A549 (cell line): ENCODE results near the gene ARHGEF16. TPM values are rescaled to one million over a fixed set of nuclear protein-coding genes. Genes with fewer than 3 reads are reported as not detected.

ENCODE experiments used
- ATAC-seq, 2 experiments: fragments of 200-7000 bp in 1 of 2; fragments of >200 bp in 1 of 2; cut with Nextera tagmentation in 1 of 2; cut with Tn5 transposase in 1 of 2; 3 replicates each; pipeline versions ENCODE4 v1.8.0 to v1.9.1; 2018 to 2020; ENCODE audit warnings: mild to moderate bottlenecking in 1 of 2, moderate library complexity in 1 of 2
- CTCF ChIA-PET: fragments of 300-600 bp; sonication (Branson Sonifier 250); formaldehyde crosslinking; extraction: SDS; loops from one replicate; lab custom pipeline; 2021; ENCODE audit warnings: antibody characterized with exemption, inconsistent platforms; lab: Yijun Ruan, JAX
- POLR2A ChIA-PET: fragments of 350-600 bp; formaldehyde crosslinking; extraction: SDS; loops from one replicate; lab custom pipeline; 2021; ENCODE audit warnings: antibody characterized with exemption, inconsistent platforms; lab: Yijun Ruan, JAX
- DNase-seq, 2 experiments: peaks; one replicate each; pipeline versions ENCODE4 v3.0.0 to v3.0.0-alpha.2; 2011 to 2016; ENCODE audit warnings: low read depth in 1 of 2, low spot score in 1 of 2
- FAIRE-seq: peaks from 2 replicates; lab custom pipeline; 2011; peaks lifted over from hg19 to GRCh38; lab: Jason Lieb, UNC
- H3K27ac ChIP-seq, 2 experiments: fragments of >200 bp; sonication (Bioruptor Twin); formaldehyde crosslinking; 3 replicates each; pipeline ENCODE4 v1.5.1; 2016 to 2017
- H3K4me1 ChIP-seq: fragments of >200 bp; sonication (Bioruptor Twin); formaldehyde crosslinking; 3 replicates; pipeline ENCODE4 v1.6.1; 2016
- H3K4me2 ChIP-seq: fragments of >200 bp; sonication (Bioruptor Twin); formaldehyde crosslinking; 3 replicates; pipeline ENCODE4 v1.6.1; 2016
- H3K4me3 ChIP-seq: fragments of >200 bp; sonication (Bioruptor Twin); formaldehyde crosslinking; 3 replicates; pipeline ENCODE4 v1.5.1; 2016
- H3K9me3 ChIP-seq: fragments of >200 bp; sonication (Bioruptor Twin); formaldehyde crosslinking; 3 replicates; pipeline ENCODE4 v1.6.1; 2016
- ATOH8 ChIP-seq: fragments of 250-450 bp; sonication (Bioruptor Pico); IDR thresholded peaks from 2 replicates; pipeline ENCODE4 v1.5.0; 2020; ENCODE audit warnings: low read depth, mild to moderate bottlenecking, moderate library complexity
- BCL3 ChIP-seq: fragments of >200 bp; sonication (Bioruptor Twin); formaldehyde crosslinking; IDR thresholded peaks from 3 replicates; pipeline ENCODE4 v1.6.1; 2016
- CBX2 ChIP-seq: fragments of 200-600 bp; sonication (generic); IDR thresholded peaks from 2 replicates; pipeline ENCODE4 v1.6.1; 2016; ENCODE audit warnings: low read depth, mild to moderate bottlenecking, borderline replicate concordance
- CBX8 ChIP-seq: fragments of 200-600 bp; sonication (generic); IDR thresholded peaks from 2 replicates; pipeline ENCODE4 v1.6.1; 2016
- CHD2 ChIP-seq: fragments of 150-350 bp; IDR thresholded peaks from 2 replicates; pipeline ENCODE4 v1.6.1; 2014; ENCODE audit warnings: low read length; ENCODE audit not compliant: partially characterized antibody
- CHD4 ChIP-seq: fragments of 200-600 bp; sonication (generic); IDR thresholded peaks from 2 replicates; pipeline ENCODE4 v1.6.1; 2016; ENCODE audit warnings: antibody characterized with exemption, mild to moderate bottlenecking, borderline replicate concordance
- CTCF ChIP-seq: fragments of >200 bp; sonication (Bioruptor Twin); formaldehyde crosslinking; IDR thresholded peaks from 3 replicates; pipeline ENCODE4 v1.5.1; 2016
- E2F6 ChIP-seq: IDR thresholded peaks from 2 replicates; pipeline ENCODE4 v1.6.1; 2012; ENCODE audit warnings: low read depth, borderline replicate concordance
- EP300 ChIP-seq, 2 experiments: fragments of >200 bp; sonication (Bioruptor Twin); formaldehyde crosslinking; IDR thresholded peaks; 2 replicates in 1 of 2; 3 replicates in 1 of 2; pipeline ENCODE4 v1.6.1; 2016 to 2017
- HDAC2 ChIP-seq: fragments of 200-600 bp; sonication (generic); IDR thresholded peaks from 2 replicates; pipeline ENCODE4 v1.6.1; 2016
- HOXA7 ChIP-seq: fragments of 250-450 bp; sonication (Bioruptor Pico); IDR thresholded peaks from 2 replicates; pipeline ENCODE4 v1.5.0; 2020; ENCODE audit warnings: mild to moderate bottlenecking, moderate library complexity
- JUN ChIP-seq, 2 experiments: fragments of >200 bp; sonication (Bioruptor Twin); formaldehyde crosslinking; IDR thresholded peaks; 2 replicates in 1 of 2; 3 replicates in 1 of 2; pipeline ENCODE4 v1.6.1; 2016 to 2017
- NPAS2 ChIP-seq: fragments of 250-450 bp; sonication (Bioruptor Pico); IDR thresholded peaks from 2 replicates; pipeline ENCODE4 v1.8.0; 2022; ENCODE audit warnings: mild to moderate bottlenecking, moderate library complexity, borderline replicate concordance
- PHF8 ChIP-seq: fragments of 200-600 bp; sonication (generic); IDR thresholded peaks from 2 replicates; pipeline ENCODE4 v1.6.1; 2016; ENCODE audit warnings: low read depth, mild to moderate bottlenecking, antibody characterized with exemption, moderate library complexity, borderline replicate concordance
- POLR2A ChIP-seq: IDR thresholded peaks from 2 replicates; pipeline ENCODE4 v1.6.1; 2012; ENCODE audit warnings: mild to moderate bottlenecking, low read length
- RAD21 ChIP-seq, 2 experiments: fragments of >200 bp in 1 of 2; sonication (Bioruptor Twin) in 1 of 2; formaldehyde crosslinking in 1 of 2; IDR thresholded peaks in 1 of 2; conservative IDR thresholded peaks in 1 of 2; 2 replicates in 1 of 2; 3 replicates in 1 of 2; pipeline ENCODE4 v1.6.1; 2012 to 2018; ENCODE audit warnings: inconsistent platforms in 1 of 2
- SREBF2 ChIP-seq: fragments of 450-650 bp; IDR thresholded peaks from 2 replicates; pipeline ENCODE4 v1.6.1; 2014; ENCODE audit warnings: mild to moderate bottlenecking, moderate library complexity
- TFCP2L1 ChIP-seq: fragments of 250-450 bp; sonication (Bioruptor Pico); IDR thresholded peaks from 2 replicates; pipeline ENCODE4 v1.5.0; 2021; ENCODE audit warnings: mild to moderate bottlenecking
- ZFP36 ChIP-seq: fragments of 450-650 bp; IDR thresholded peaks from 2 replicates; pipeline ENCODE4 v1.6.1; 2014; ENCODE audit warnings: borderline replicate concordance; ENCODE audit not compliant: partially characterized antibody
- WGBS: methylation state at CpG from one replicate; pipeline ENCODE4 v1.1.6; 2017; ENCODE audit errors: missing lambda C conversion rate; 5-methylcytosine and 5-hydroxymethylcytosine counted together
- polyA plus RNA-seq, 4 experiments: library from polyadenylated mRNA; depleted of rRNA in 3 of 4; stranded (reverse); fragments of >200 nt; fragmentation: RNase III in 1 of 4; extraction: RNeasy Plus Mini Kit Qiagen cat#74134 plus additional on column Dnase treatment in 1 of 4; gene quantifications; 2 replicates in 3 of 4; 3 replicates in 1 of 4; pipeline ENCODE4 v1.2.3, GENCODE V29; 2011 to 2017

The ARHGEF16 gene
- polyA plus RNA-seq, 2 of the 4 experiments (the other 2 are of a cell fraction), result 1.4 to 3.2 TPM

- CTCF ChIA-PET, result interaction anchor here (1.4 to 2.0 kb wide), 3 partner anchors 10 to 114 kb away, joined by 5 to 9 read pairs (median 6); no protein-coding TSS in a partner anchor
- 90% methylated on average over 24 of the region's 32 CpGs for WGBS
Observed at GRCh38 chr1:3500265-3500835, 45.9 kb downstream of the ARHGEF16 start.

GRCh38 chr1:3501437-3501836, 47.0 kb downstream of the ARHGEF16 start:
- ATAC-seq (no peak), FAIRE-seq (no peak), DNase-seq (no peak)
- Histone ChIP-seq H3K4me2 (no peak overlapping the region), H3K4me3 (no peak overlapping the region), H3K27ac (no peak overlapping the region), H3K9me3 (no peaks in the 10 kb centered on the region), H3K4me1 (peaks cover 21% of the 10 kb centered on the region)
- POLR2A ChIA-PET, result no interaction called here
- TF ChIP-seq NPAS2 (CRISPR knock-in tag) (no peak), TFCP2L1 (CRISPR knock-in tag) (no peak), CTCF (no peak), JUN (IDR thresholded peaks at IDR 0.05) (no peak), E2F6 (no peak)
- WGBS, result no CpG with 5 or more reads among the region's 17 CpGs
- CTCF ChIA-PET, result interaction anchor here (1.0 to 1.9 kb wide), 6 partner anchors 9 to 117 kb away, joined by 3 to 9 read pairs (median 4); no protein-coding TSS in a partner anchor

More at GRCh38 chr1:3500265-3500835, 45.9 kb downstream of the ARHGEF16 start:
- Histone ChIP-seq H3K4me1 (peaks cover 21% of the 10 kb centered on the region), H3K4me3 (no peak overlapping the region), H3K4me2 (no peak overlapping the region), H3K27ac (no peak overlapping the region), H3K9me3 (no peaks in the 10 kb centered on the region)
- POLR2A ChIA-PET, result no interaction called here
- ATAC-seq (no peak), DNase-seq (no peak), FAIRE-seq (no peak)
- no peak for TF ChIP-seq PHF8
- TF ChIP-seq BCL3, result no peak
- no peak for TF ChIP-seq CBX2
- no peak for TF ChIP-seq CHD4
- no peak for TF ChIP-seq SREBF2
- no peak for TF ChIP-seq HDAC2
- TF ChIP-seq ZFP36, result no peak
- TF ChIP-seq RAD21 (conservative IDR thresholded peaks at IDR 0.05 in 1 of 2, IDR thresholded peaks at IDR 0.05 in 1 of 2), result no peak
- no peak for TF ChIP-seq HOXA7 (CRISPR knock-in tag)
- no peak for TF ChIP-seq POLR2A
- no peak for TF ChIP-seq CBX8
- TF ChIP-seq EP300 (IDR thresholded peaks at IDR 0.05), result no peak
- TF ChIP-seq CHD2, result no peak
- TF ChIP-seq ATOH8, result no peak
